ENCODE data around the gene ATAT1. TPM values are rescaled to one million over a fixed set of nuclear protein-coding genes. Genes with fewer than 3 reads are reported as not detected.

Gene ATAT1
- polyA plus RNA-seq, 1 donor (not counting 4 experiments of a cell fraction or from before 2014, with no cell fraction given) = 5.4 TPM

- DNase-seq (ENCODE audit: low read depth, low spot score) (no peak), FAIRE-seq (no peak)
- dilution Hi-C loops (cut with MboI; ENCODE audit: extremely low pct_ligation_motif_present, low sequenced_read_pairs) = no loop called here
- Histone ChIP-seq H3K4me3 (ENCODE audit: control insufficient read depth in 2 of 3, extremely low read depth in 1 of 3, insufficient read depth in 2 of 3, low read depth in 1 of 3, low read length in 3 of 3) (peak overlapping the region; percentile 68 to 94 (median 82)), H3K4me2 (ENCODE audit: control insufficient read depth, extremely low read depth, insufficient read depth, low read depth, low read length) (peak overlapping the region; percentile 100), H3K79me2 (ENCODE audit: control insufficient read depth, insufficient read depth, low read length) (peaks cover 84% of the 10 kb centered on the region), H3K9ac (ENCODE audit: control insufficient read depth, extremely low read depth, insufficient read depth, low read length) (peak overlapping the region; percentile 97), H3K9me3 (ENCODE audit: control insufficient read depth, low read depth, low read length) (no peaks in the 10 kb centered on the region), H3K36me3 (ENCODE audit: control insufficient read depth in 2 of 2, extremely low read depth in 1 of 2, insufficient read depth in 2 of 2, low read length in 2 of 2) (peaks cover 17 to 43% of the 10 kb centered on the region in 2 experiments), H3K4me1 (ENCODE audit: control insufficient read depth, extremely low read depth, insufficient read depth, low read length) (peaks cover 29% of the 10 kb centered on the region), H2AFZ (ENCODE audit: control insufficient read depth, low read length) (no peak overlapping the region), H4K20me1 (ENCODE audit: control insufficient read depth, extremely low read depth, insufficient read depth, low read length) (peaks cover 29% of the 10 kb centered on the region), H3K27ac (ENCODE audit: control insufficient read depth, insufficient read depth, low read length) (peak overlapping the region; percentile 94), H3K27me3 (ENCODE audit: control insufficient read depth, extremely low read depth, insufficient read depth, low read length) (no peaks in the 10 kb centered on the region), H3K9me1 (ENCODE audit: control insufficient read depth, extremely low read depth, insufficient read depth, low read length) (no peaks in the 10 kb centered on the region)
- TF ChIP-seq EZH2 (IDR thresholded peaks at IDR 0.05; ENCODE audit: low read length) (no peak), CTCF (optimal IDR thresholded peaks at IDR 0.05 in 1 of 3, IDR thresholded peaks at IDR 0.05 in 1 of 3, conservative IDR thresholded peaks at IDR 0.05 in 1 of 3; ENCODE audit: extremely low read depth in 1 of 3, insufficient read depth in 2 of 3, low read length in 3 of 3) (no peak)
Observed at GRCh38 chr6:30682143-30683117, 55.8 kb downstream of the ATAT1 start.

GRCh38 chr6:30683183-30683979 lies 56.7 kb downstream of the ATAT1 start:
- H3K27ac ChIP-seq (ENCODE audit: control insufficient read depth, insufficient read depth, low read length) = peak overlapping the region; percentile 94
- FAIRE-seq (no peak), DNase-seq (ENCODE audit: low read depth, low spot score) (no peak)
- no peaks in the 10 kb centered on the region for H3K9me3 ChIP-seq (ENCODE audit: control insufficient read depth, low read depth, low read length)
- peaks cover 16 to 46% of the 10 kb centered on the region in 2 experiments for H3K36me3 ChIP-seq (ENCODE audit: control insufficient read depth in 2 of 2, extremely low read depth in 1 of 2, insufficient read depth in 2 of 2, low read length in 2 of 2)
- peaks cover 87% of the 10 kb centered on the region for H3K79me2 ChIP-seq (ENCODE audit: control insufficient read depth, insufficient read depth, low read length)
- H3K9ac ChIP-seq (ENCODE audit: control insufficient read depth, extremely low read depth, insufficient read depth, low read length) = peak overlapping the region; percentile 97
- TF ChIP-seq CTCF (optimal IDR thresholded peaks at IDR 0.05 in 1 of 3, IDR thresholded peaks at IDR 0.05 in 1 of 3, conservative IDR thresholded peaks at IDR 0.05 in 1 of 3; ENCODE audit: extremely low read depth in 1 of 3, insufficient read depth in 2 of 3, low read length in 3 of 3) (no peak), EZH2 (IDR thresholded peaks at IDR 0.05; ENCODE audit: low read length) (no peak)
- H4K20me1 ChIP-seq (ENCODE audit: control insufficient read depth, extremely low read depth, insufficient read depth, low read length) = peaks cover 29% of the 10 kb centered on the region
- H3K4me1 ChIP-seq (ENCODE audit: control insufficient read depth, extremely low read depth, insufficient read depth, low read length) = peaks cover 34% of the 10 kb centered on the region
- dilution Hi-C loops (cut with MboI; ENCODE audit: extremely low pct_ligation_motif_present, low sequenced_read_pairs) = no loop called here
- H2AFZ ChIP-seq (ENCODE audit: control insufficient read depth, low read length) = no peak overlapping the region
- no peaks in the 10 kb centered on the region for H3K9me1 ChIP-seq (ENCODE audit: control insufficient read depth, extremely low read depth, insufficient read depth, low read length)
- peak overlapping the region; percentile 100 for H3K4me2 ChIP-seq (ENCODE audit: control insufficient read depth, extremely low read depth, insufficient read depth, low read depth, low read length)
- H3K4me3 ChIP-seq (ENCODE audit: control insufficient read depth in 2 of 3, extremely low read depth in 1 of 3, insufficient read depth in 2 of 3, low read depth in 1 of 3, low read length in 3 of 3) = peak overlapping the region; percentile 68 to 94 (median 82)
- no peaks in the 10 kb centered on the region for H3K27me3 ChIP-seq (ENCODE audit: control insufficient read depth, extremely low read depth, insufficient read depth, low read length)
